ENCODE data around the gene ZBTB20. TPM values are rescaled to one million over a fixed set of nuclear protein-coding genes. Genes with fewer than 3 reads are reported as not detected.

ZBTB20 gene
- total RNA-seq, 1 experiment from 2014 or later: 12.8 TPM

- H3K27ac Mint-ChIP-seq (ENCODE audit: unreplicated experiment): no peak overlapping the region
- POLR2A ChIA-PET: no interaction called here
Measured at GRCh38 chr3:115086344-115086743, 60.7 kb downstream of the ZBTB20 start.

GRCh38 chr3:115085197-115085865 is 61.8 kb downstream of the ZBTB20 start:
- H3K4me3 Mint-ChIP-seq (ENCODE audit: unreplicated experiment): no peak overlapping the region
- H3K36me3 ChIP-seq (ENCODE audit: control insufficient read depth, insufficient read depth, low read length): no peaks in the 10 kb centered on the region
- H3K9me3 ChIP-seq: no peaks in the 10 kb centered on the region
- H3K27me3 ChIP-seq (replicated peaks; ENCODE audit: control insufficient read depth, insufficient read depth, low read length): no peaks in the 10 kb centered on the region
- ChIA-PET CTCF (interaction anchor here (0.7 kb wide), 1 partner anchor 252 kb away, joined by 3 read pairs; no protein-coding TSS in a partner anchor), POLR2A (no interaction called here)
- no peaks in the 10 kb centered on the region for H3K27me3 Mint-ChIP-seq (ENCODE audit: insufficient read depth, unreplicated experiment)
- no peak overlapping the region for H3K4me3 ChIP-seq (ENCODE audit: low read depth, low read length)
- no peaks in the 10 kb centered on the region for H3K36me3 Mint-ChIP-seq (ENCODE audit: insufficient read depth, unreplicated experiment)
- TF ChIP-seq CTCF (IDR thresholded peaks at IDR 0.05; ENCODE audit: insufficient read depth in 1 of 2, low read depth in 1 of 2, low read length in 1 of 2, severe bottlenecking in 1 of 2, unreplicated experiment in 1 of 2): no peak
- H3K27ac Mint-ChIP-seq (ENCODE audit: unreplicated experiment): no peak overlapping the region
- no peak for DNase-seq
- no TSS peak for BruUV-seq (replicated peaks)
- H3K4me1 Mint-ChIP-seq (ENCODE audit: low read depth, unreplicated experiment): no peaks in the 10 kb centered on the region
- intact Hi-C loops (cut with micrococcal nuclease; ENCODE audit: unreplicated experiment): no loop called here
- no peaks in the 10 kb centered on the region for H3K4me1 ChIP-seq
- H3K9me3 Mint-ChIP-seq (ENCODE audit: unreplicated experiment): no peaks in the 10 kb centered on the region

More at GRCh38 chr3:115086344-115086743, 60.7 kb downstream of the ZBTB20 start:
- no peaks in the 10 kb centered on the region for H3K27me3 Mint-ChIP-seq (ENCODE audit: insufficient read depth, unreplicated experiment)
- CTCF ChIA-PET: no interaction called here
- DNase-seq: no peak
- Histone ChIP-seq H3K36me3 (ENCODE audit: control insufficient read depth, insufficient read depth, low read length) (no peaks in the 10 kb centered on the region), H3K9me3 (no peaks in the 10 kb centered on the region), H3K4me1 (no peaks in the 10 kb centered on the region), H3K27me3 (replicated peaks; ENCODE audit: control insufficient read depth, insufficient read depth, low read length) (no peaks in the 10 kb centered on the region), H3K4me3 (ENCODE audit: low read depth, low read length) (no peak overlapping the region)
- TF ChIP-seq CTCF (IDR thresholded peaks at IDR 0.05; ENCODE audit: insufficient read depth in 1 of 2, low read depth in 1 of 2, low read length in 1 of 2, severe bottlenecking in 1 of 2, unreplicated experiment in 1 of 2): no peak
- no peak overlapping the region for H3K4me3 Mint-ChIP-seq (ENCODE audit: unreplicated experiment)
- no peaks in the 10 kb centered on the region for H3K36me3 Mint-ChIP-seq (ENCODE audit: insufficient read depth, unreplicated experiment)
- BruUV-seq (replicated peaks): no TSS peak
- intact Hi-C loops (cut with micrococcal nuclease; ENCODE audit: unreplicated experiment): no loop called here
- no peaks in the 10 kb centered on the region for H3K4me1 Mint-ChIP-seq (ENCODE audit: low read depth, unreplicated experiment)
- H3K9me3 Mint-ChIP-seq (ENCODE audit: unreplicated experiment): no peaks in the 10 kb centered on the region

GRCh38 chr3:115084686-115085085 is 62.4 kb downstream of the ZBTB20 start:
- POLR2A ChIA-PET: no interaction called here
- Mint-ChIP-seq H3K9me3 (ENCODE audit: unreplicated experiment) (no peaks in the 10 kb centered on the region), H3K4me1 (ENCODE audit: low read depth, unreplicated experiment) (no peaks in the 10 kb centered on the region), H3K4me3 (ENCODE audit: unreplicated experiment) (no peak overlapping the region), H3K27ac (ENCODE audit: unreplicated experiment) (no peak overlapping the region), H3K27me3 (ENCODE audit: insufficient read depth, unreplicated experiment) (no peaks in the 10 kb centered on the region), H3K36me3 (ENCODE audit: insufficient read depth, unreplicated experiment) (no peaks in the 10 kb centered on the region)
- TF ChIP-seq CTCF (IDR thresholded peaks at IDR 0.05; ENCODE audit: insufficient read depth in 1 of 2, low read depth in 1 of 2, low read length in 1 of 2, severe bottlenecking in 1 of 2, unreplicated experiment in 1 of 2): no peak
- no TSS peak for BruUV-seq (replicated peaks)
- Histone ChIP-seq H3K4me3 (ENCODE audit: low read depth, low read length) (no peak overlapping the region), H3K36me3 (ENCODE audit: control insufficient read depth, insufficient read depth, low read length) (no peaks in the 10 kb centered on the region), H3K27me3 (replicated peaks; ENCODE audit: control insufficient read depth, insufficient read depth, low read length) (no peaks in the 10 kb centered on the region), H3K4me1 (no peaks in the 10 kb centered on the region), H3K9me3 (no peaks in the 10 kb centered on the region)
- intact Hi-C loops (cut with micrococcal nuclease; ENCODE audit: unreplicated experiment): no loop called here
- no peak for DNase-seq
- CTCF ChIA-PET: interaction anchor here (0.7 kb wide), 1 partner anchor 251 kb away, joined by 3 read pairs; no protein-coding TSS in a partner anchor

Data from Caco-2 (cell line).